ENCODE measurements around the gene FAM107B.

The FAM107B gene

DNA sequence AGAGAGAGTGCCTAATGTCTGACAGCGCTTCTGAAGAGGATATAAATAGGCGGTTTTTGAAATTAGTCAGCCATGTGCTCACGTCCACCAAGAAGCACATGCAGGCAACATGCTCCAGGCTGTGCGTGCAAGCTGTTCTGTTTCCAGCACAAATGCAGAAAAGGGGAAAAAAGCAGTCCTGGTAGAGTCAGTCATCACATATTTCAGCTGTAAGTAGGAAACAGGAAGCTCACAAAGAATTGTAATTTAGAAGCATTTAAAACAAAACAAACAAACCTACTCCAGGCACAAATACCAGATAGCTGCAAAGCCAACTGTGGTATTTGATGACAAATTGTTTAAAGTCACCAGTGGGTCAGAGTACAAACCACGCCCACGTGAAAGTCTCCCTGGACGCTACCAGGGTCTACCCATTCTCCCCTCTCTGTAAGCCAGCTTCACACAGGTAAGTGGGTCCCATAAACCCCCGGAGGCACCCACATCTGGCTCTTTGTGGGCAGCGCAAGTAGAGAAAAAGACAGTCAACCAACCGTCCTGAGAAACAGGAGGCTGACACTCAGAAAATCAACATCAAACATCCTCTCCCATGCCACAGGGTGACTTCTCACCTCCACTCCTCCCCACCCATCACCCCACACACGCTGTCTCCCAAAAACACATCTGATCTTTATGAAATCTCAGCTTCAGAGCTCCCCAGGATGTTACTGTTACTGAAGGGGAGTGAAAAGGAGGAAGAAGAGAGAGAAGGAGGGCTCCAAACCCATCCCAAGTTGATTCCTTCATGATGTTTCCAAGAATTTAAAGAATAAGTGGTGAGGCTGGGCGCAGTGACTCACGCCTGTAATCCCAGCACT lies 186.4 kb downstream of the FAM107B start:
- no peak for DNase-seq
- H3K36me3 ChIP-seq, result no peaks in the 10 kb centered on the region
- H3K27ac ChIP-seq, result no peak overlapping the region
- H3K9me3 ChIP-seq (ENCODE audit: severe bottlenecking), result no peaks in the 10 kb centered on the region
- no peak overlapping the region for H3K4me3 ChIP-seq (ENCODE audit: low read depth, low read length)
- H3K27me3 ChIP-seq (ENCODE audit: insufficient read depth, low read depth, severe bottlenecking), result no peaks in the 10 kb centered on the region
- TF ChIP-seq, protein P1, sequence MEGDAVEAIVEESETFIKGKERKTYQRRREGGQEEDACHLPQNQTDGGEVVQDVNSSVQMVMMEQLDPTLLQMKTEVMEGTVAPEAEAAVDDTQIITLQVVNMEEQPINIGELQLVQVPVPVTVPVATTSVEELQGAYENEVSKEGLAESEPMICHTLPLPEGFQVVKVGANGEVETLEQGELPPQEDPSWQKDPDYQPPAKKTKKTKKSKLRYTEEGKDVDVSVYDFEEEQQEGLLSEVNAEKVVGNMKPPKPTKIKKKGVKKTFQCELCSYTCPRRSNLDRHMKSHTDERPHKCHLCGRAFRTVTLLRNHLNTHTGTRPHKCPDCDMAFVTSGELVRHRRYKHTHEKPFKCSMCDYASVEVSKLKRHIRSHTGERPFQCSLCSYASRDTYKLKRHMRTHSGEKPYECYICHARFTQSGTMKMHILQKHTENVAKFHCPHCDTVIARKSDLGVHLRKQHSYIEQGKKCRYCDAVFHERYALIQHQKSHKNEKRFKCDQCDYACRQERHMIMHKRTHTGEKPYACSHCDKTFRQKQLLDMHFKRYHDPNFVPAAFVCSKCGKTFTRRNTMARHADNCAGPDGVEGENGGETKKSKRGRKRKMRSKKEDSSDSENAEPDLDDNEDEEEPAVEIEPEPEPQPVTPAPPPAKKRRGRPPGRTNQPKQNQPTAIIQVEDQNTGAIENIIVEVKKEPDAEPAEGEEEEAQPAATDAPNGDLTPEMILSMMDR (IDR thresholded peaks at IDR 0.05; ENCODE audit: low read depth, low read length), result no peak

DNA sequence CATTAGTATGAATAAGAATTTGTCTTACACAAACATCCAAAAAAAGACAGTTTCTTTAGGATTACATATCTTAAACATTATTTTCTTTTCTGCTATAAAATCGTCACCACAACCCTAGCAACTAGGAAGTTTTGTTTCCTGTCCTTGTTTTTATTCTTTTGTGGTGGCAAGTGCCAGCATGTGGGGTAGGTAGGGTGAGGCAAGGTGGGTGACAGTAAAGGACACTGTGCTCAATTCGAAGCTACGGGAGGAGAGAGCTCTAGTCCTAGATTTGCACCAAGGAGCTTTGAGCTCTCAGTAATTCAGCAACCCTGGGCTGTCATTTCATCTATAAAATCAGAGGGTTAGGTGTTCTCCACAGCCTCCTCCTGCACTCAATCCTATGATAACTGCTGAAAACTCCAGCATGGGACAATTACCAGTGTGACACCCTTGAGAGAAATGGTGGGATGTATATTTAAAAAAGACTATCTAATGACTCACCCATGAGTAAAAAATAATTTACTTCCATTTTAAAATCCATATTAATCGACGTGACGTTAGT lies 187.1 kb downstream of the FAM107B start:
- TF ChIP-seq, protein P1 (IDR thresholded peaks at IDR 0.05; ENCODE audit: low read depth, low read length), result no peak
- no peaks in the 10 kb centered on the region for H3K36me3 ChIP-seq
- no peak overlapping the region for H3K4me3 ChIP-seq (ENCODE audit: low read depth, low read length)
- H3K27me3 ChIP-seq (ENCODE audit: insufficient read depth, low read depth, severe bottlenecking), result no peaks in the 10 kb centered on the region
- H3K27ac ChIP-seq, result no peak overlapping the region
- no peaks in the 10 kb centered on the region for H3K9me3 ChIP-seq (ENCODE audit: severe bottlenecking)
- DNase-seq, result no peak

DNA sequence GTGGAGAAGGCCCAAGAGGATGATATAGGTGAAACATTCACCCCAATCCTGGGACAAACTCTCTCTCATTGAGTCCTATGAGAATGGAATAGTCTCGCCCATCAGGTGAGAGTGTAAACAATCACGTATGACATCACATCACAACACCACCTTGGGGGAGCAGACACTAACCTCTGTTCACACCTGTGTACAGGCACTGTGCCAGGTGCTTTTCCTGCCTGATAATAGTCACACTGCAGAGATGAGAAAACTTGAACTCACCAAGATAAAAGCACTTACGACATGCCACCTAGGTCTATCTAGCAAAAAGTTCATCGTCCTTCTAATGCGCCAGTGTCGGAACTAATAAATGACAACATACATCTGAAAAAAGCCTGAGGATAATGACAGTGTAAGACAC lies 187.8 kb downstream of the FAM107B start:
- no peaks in the 10 kb centered on the region for H3K9me3 ChIP-seq (ENCODE audit: severe bottlenecking)
- no peaks in the 10 kb centered on the region for H3K27me3 ChIP-seq (ENCODE audit: insufficient read depth, low read depth, severe bottlenecking)
- H3K27ac ChIP-seq, result no peak overlapping the region
- no peaks in the 10 kb centered on the region for H3K36me3 ChIP-seq
- no peak overlapping the region for H3K4me3 ChIP-seq (ENCODE audit: low read depth, low read length)
- TF ChIP-seq, protein P1 (IDR thresholded peaks at IDR 0.05; ENCODE audit: low read depth, low read length), result no peak
- no peak for DNase-seq

GRCh38 chr10:14585287-14586193 lies 189.2 kb downstream of the FAM107B start:
- Histone ChIP-seq H3K27me3 (ENCODE audit: insufficient read depth, low read depth, severe bottlenecking) (no peaks in the 10 kb centered on the region), H3K4me3 (ENCODE audit: low read depth, low read length) (no peak overlapping the region), H3K36me3 (no peaks in the 10 kb centered on the region), H3K27ac (no peak overlapping the region), H3K9me3 (ENCODE audit: severe bottlenecking) (no peaks in the 10 kb centered on the region)
- no peak for DNase-seq
- TF ChIP-seq, protein P1 (IDR thresholded peaks at IDR 0.05; ENCODE audit: low read depth, low read length), result no peak

- no peaks in the 10 kb centered on the region for H3K9me3 ChIP-seq (ENCODE audit: severe bottlenecking)
- no peak overlapping the region for H3K4me3 ChIP-seq (ENCODE audit: low read depth, low read length)
- no peaks in the 10 kb centered on the region for H3K27me3 ChIP-seq (ENCODE audit: insufficient read depth, low read depth, severe bottlenecking)
- H3K36me3 ChIP-seq, result no peaks in the 10 kb centered on the region
- no peak overlapping the region for H3K27ac ChIP-seq
- no peak for DNase-seq
- TF ChIP-seq, protein P1 (IDR thresholded peaks at IDR 0.05; ENCODE audit: low read depth, low read length), result no peak
Observed at GRCh38 chr10:14584661-14585060, 190.0 kb downstream of the FAM107B start.
